Activated T-cell treated with anti-CD3 and anti-CD28 coated beads, Interleukin-2, amount 50 U/mL, for 4 hours (primary cell): ENCODE measurements around the gene PAX1. TPM values are rescaled to one million over a fixed set of nuclear protein-coding genes. Genes with fewer than 3 reads are reported as not detected.

Experiments
- ATAC-seq, 2 donors: fragments of 200-7000 bp; cut with Tn5 transposase; one replicate each; pipeline ENCODE4 v1.10.0; 2021
- DNase-seq: peaks from one replicate; pipeline ENCODE4 v3.0.0-alpha.2; 2020
- H3K27me3 Mint-ChIP-seq: one replicate; pipeline ENCODE4 v1.8.0; 2021; ENCODE audit warnings: low read depth, mixed read lengths
- H3K36me3 Mint-ChIP-seq: one replicate; pipeline ENCODE4 v1.8.0; 2022; ENCODE audit warnings: mixed read lengths; ENCODE audit not compliant: insufficient read depth
- H3K4me1 Mint-ChIP-seq: one replicate; pipeline ENCODE4 v1.8.0; 2021; ENCODE audit warnings: low read depth, mixed read lengths
- H3K4me3 Mint-ChIP-seq: one replicate; pipeline ENCODE4 v1.8.0; 2021; ENCODE audit warnings: mild to moderate bottlenecking, moderate library complexity, mixed read lengths
- H3K9me3 Mint-ChIP-seq: one replicate; pipeline ENCODE4 v1.8.0; 2021; ENCODE audit warnings: mixed read lengths
- total RNA-seq, 3 donors: library from RNA; stranded (reverse); gene quantifications; one replicate each; pipeline ENCODE4 v1.2.1, GENCODE V29; 2021

PAX1 gene
- total RNA-seq = not detected

DNA sequence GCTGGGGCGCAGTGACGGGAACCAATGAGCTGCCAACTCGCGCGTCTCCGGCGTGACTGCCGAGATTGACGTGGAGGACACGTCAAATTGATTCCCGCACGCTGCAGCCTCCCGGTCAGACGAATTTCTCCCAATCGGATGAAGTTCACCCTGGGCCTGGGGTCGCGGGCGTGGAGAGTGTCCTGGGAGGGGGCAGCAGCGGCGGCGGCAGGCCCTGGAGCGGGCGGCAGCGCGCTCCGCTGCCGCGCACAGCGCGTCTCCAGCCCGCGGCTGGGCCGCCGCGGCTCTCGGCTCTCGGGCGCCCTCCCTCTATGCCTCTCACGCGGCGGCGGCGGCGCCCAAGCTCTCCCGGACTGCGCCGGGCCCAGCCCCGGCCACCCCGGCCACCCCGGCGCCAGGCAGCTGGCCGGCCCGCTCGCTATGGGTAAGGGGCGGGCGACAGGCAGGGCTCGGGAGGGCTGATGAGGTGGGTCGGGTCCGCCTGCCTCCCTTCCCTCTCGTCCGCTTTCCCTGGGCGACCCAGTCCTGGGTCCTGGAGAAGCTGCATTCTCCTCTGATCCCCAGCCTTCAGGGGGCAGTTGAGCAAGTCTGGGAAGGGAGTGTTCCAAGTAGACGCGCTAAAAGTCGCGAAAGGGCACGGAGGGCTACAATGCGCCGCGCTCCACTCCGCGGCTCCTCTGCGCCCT is at the start of gene PAX1:
Gene PAX1 (plus strand): TSS at position 90 of the 686 bp plus-strand sequence. CDS start 49 bp downstream, at position 139.
- Mint-ChIP-seq H3K27me3 (peaks cover 85% of the 10 kb centered on the region), H3K36me3 (no peaks in the 10 kb centered on the region), H3K9me3 (no peaks in the 10 kb centered on the region), H3K4me3 (no peak within 1 kb of the TSS), H3K4me1 (no peaks in the 10 kb centered on the region)
- DNase-seq (no peak), ATAC-seq (no peak)

DNA sequence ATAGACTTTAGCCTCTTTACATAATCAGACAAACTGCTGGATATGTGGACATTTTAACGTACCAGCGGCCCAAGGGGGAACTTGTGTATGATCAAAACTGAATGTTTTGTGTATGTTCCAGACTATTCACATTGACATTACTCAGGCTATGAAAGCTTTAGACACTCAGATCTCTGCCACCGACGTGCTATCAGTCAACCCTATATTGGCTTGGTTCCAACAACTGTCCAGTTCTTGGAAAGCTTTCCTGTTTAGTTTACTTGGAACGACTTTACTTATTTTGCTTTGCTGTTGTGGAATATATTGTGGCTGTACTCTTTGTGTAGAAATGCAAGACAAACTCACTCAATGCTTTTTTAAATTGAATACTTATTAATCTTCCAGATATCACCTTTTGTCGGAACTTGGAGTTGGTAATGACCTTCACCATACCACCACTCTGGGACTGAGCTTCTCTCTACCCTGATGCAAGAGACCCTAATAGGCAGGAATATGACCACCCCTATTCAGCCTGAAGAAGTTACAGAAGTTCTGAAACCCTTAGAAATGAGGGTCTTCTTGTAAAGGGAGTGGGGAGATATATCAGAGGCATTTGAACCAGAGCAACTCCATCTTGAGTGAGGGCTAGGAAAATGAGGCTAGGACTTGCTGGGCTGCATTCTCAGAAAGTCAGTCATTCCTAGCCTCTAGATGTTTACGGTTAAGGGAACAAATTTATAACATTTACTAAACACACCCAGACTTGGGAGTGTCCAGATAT is 49.0 kb upstream of the PAX1 start:
- DNase-seq = no peak
- Mint-ChIP-seq H3K27me3 (peaks cover 7% of the 10 kb centered on the region), H3K4me3 (no peak overlapping the region), H3K4me1 (no peaks in the 10 kb centered on the region), H3K36me3 (no peaks in the 10 kb centered on the region), H3K9me3 (no peaks in the 10 kb centered on the region)
- no peak for ATAC-seq

- no peaks in the 10 kb centered on the region for H3K4me1 Mint-ChIP-seq
- H3K27me3 Mint-ChIP-seq = peaks cover under 1% of the 10 kb centered on the region
- DNase-seq (no peak), ATAC-seq (no peak)
- no peaks in the 10 kb centered on the region for H3K36me3 Mint-ChIP-seq
- no peaks in the 10 kb centered on the region for H3K9me3 Mint-ChIP-seq
- no peak overlapping the region for H3K4me3 Mint-ChIP-seq
These were observed 43.9 kb upstream of the PAX1 start for GRCh38 chr20:21661488-21662055.

DNA sequence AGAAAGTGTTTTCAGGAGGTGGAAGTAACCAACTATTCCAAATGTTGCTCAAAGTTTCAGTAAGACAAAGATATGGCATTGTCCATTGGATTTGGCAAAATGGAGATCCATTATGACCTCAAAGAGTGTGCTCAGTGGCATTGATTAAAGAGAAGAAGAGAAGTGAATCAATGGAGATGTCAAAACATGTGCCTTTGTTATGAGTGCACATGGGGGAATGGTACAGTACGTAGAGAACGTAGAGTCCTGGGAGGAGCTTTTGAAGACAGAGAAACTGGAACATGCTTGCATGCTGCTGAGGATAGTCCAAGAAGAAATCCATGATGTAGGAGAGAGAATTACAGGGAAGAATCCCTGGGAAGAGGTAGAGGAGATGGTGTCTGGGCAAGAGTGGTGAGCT is 42.0 kb upstream of the PAX1 start:
- DNase-seq (no peak), ATAC-seq (no peak)
- no peaks in the 10 kb centered on the region for H3K9me3 Mint-ChIP-seq
- H3K4me1 Mint-ChIP-seq = no peaks in the 10 kb centered on the region
- no peaks in the 10 kb centered on the region for H3K27me3 Mint-ChIP-seq
- H3K36me3 Mint-ChIP-seq = no peaks in the 10 kb centered on the region
- H3K4me3 Mint-ChIP-seq = no peak overlapping the region

DNA sequence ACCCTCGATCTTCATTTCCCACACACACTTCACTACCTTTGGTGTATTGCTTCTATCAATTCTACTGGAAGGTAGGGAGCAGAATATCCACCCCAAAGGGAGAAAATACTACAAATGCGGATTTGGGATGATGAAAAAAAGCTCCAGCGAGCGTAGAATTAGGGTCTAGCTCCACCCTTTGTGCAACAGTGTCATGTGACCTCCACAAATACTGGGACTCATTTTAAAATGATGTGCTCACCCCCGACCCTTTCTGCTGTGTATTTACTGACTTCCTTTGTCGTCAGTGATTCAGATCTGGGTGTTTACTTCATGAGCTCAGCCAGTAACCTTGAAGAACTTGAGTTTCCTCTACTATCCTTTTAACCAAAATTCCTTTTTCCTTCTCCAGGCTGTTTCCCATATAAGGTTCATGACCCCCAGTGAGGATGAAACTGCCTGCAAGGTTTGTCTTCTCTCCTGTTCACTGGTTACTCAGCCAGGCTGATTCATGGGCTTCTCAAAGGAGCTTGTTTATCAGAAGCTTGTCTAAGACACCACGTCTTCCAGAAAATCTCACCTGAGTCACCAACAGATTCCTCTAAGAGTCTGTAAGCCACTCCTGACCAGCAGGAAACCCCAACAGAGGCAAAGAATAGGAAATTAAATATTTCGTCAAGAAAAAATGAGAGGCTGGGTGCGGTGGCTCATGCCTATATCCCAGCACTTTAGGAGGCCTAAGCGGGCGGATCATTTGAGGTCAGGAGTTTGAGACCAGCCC is 39.6 kb upstream of the PAX1 start:
- ATAC-seq (no peak), DNase-seq (no peak)
- H3K4me3 Mint-ChIP-seq = no peak overlapping the region
- H3K9me3 Mint-ChIP-seq = no peaks in the 10 kb centered on the region
- H3K27me3 Mint-ChIP-seq = no peaks in the 10 kb centered on the region
- no peaks in the 10 kb centered on the region for H3K36me3 Mint-ChIP-seq
- no peaks in the 10 kb centered on the region for H3K4me1 Mint-ChIP-seq

DNA sequence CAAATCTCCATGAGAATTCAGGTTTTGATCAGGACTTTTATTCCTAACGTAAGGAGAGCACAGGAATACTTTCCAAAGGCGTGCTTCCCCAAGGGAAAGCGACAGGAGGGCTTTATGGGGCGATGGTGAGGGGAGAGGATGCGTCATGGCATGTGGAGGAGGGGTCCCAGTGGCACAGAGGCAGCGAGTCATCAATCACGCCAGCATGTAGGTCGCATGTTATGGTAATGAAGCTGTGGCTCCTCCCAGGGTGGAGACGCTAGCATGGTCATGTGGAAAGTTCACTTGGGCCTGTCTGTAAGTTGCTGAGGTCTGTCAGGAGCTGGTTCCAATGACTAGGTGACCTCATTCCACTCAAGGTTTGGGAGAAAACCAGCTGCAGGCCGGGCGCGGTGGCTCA is 35.3 kb upstream of the PAX1 start:
- H3K36me3 Mint-ChIP-seq = no peaks in the 10 kb centered on the region
- no peak for DNase-seq
- H3K4me1 Mint-ChIP-seq = no peaks in the 10 kb centered on the region
- peaks cover 3% of the 10 kb centered on the region for H3K27me3 Mint-ChIP-seq
- ATAC-seq = no peak
- H3K4me3 Mint-ChIP-seq = no peak overlapping the region
- H3K9me3 Mint-ChIP-seq = peaks cover 3% of the 10 kb centered on the region

DNA sequence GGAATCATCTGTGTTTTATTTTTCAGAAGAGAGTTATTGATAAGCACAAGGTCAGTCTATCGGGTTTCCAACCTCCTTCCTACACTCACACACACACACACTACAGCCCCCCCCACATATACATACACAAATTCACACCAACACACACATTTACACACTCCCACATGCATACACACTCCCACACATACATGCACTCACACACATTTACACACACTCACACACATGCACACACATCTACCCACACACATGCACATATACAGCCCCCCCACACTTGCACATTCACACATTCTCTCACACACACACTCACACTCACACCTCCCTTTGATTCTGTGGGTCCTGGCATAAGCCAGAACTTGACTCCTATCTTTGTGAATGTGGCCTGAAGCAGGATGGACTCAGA is 34.5 kb upstream of the PAX1 start:
- Mint-ChIP-seq H3K27me3 (peaks cover 3% of the 10 kb centered on the region), H3K36me3 (no peaks in the 10 kb centered on the region), H3K9me3 (peaks cover 3% of the 10 kb centered on the region), H3K4me3 (no peak overlapping the region), H3K4me1 (no peaks in the 10 kb centered on the region)
- DNase-seq (no peak), ATAC-seq (no peak)

- Mint-ChIP-seq H3K9me3 (peaks cover 3% of the 10 kb centered on the region), H3K36me3 (no peaks in the 10 kb centered on the region), H3K27me3 (no peaks in the 10 kb centered on the region), H3K4me3 (no peak overlapping the region), H3K4me1 (no peaks in the 10 kb centered on the region)
- ATAC-seq (no peak), DNase-seq (no peak)
These were observed 28.2 kb upstream of the PAX1 start for GRCh38 chr20:21677261-21677660.

GRCh38 chr20:21677781-21678180 is 27.7 kb upstream of the PAX1 start:
- Mint-ChIP-seq H3K27me3 (no peaks in the 10 kb centered on the region), H3K4me3 (no peak overlapping the region)
- ATAC-seq = no peak

DNA sequence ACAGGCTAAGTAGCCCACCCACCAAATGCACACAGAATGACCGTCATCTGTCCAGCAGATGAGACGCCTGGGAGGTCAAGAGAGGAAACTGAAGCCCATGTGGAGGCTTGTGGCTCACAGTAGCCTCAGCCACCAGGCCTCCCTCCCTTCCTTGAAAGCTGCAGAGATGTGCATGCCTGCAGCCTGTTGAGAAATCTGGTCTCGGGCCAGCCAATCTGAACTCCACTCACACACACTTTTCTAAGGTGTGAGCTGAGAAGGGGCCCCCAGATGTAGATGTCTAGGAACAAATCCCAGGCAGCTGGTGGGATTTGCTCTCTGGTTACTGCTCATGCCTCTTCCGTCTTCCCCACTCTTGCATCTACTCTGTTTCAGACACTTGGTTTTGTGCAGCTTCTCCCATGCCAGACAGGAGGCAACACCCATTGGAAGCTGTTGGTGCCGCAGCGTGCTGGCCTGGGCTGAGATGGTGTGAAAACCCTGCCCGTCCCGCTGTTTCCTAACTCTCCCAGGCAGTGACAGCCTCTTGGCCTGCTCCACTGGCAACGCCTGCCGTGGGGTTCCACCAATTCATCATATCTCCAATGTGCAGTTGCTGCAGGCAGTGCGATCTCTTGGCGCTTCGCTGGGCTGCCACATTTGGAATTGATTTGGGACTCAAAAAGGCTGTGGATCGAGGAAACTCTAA is 24.1 kb upstream of the PAX1 start:
- no peaks in the 10 kb centered on the region for H3K9me3 Mint-ChIP-seq
- H3K4me3 Mint-ChIP-seq = no peak overlapping the region
- no peaks in the 10 kb centered on the region for H3K27me3 Mint-ChIP-seq
- H3K36me3 Mint-ChIP-seq = no peaks in the 10 kb centered on the region
- DNase-seq = no peak
- H3K4me1 Mint-ChIP-seq = no peaks in the 10 kb centered on the region
- no peak for ATAC-seq

More at GRCh38 chr20:21677781-21678180, 27.7 kb upstream of the PAX1 start:
- Mint-ChIP-seq H3K4me1 (no peaks in the 10 kb centered on the region), H3K9me3 (peaks cover 3% of the 10 kb centered on the region), H3K36me3 (no peaks in the 10 kb centered on the region)
- no peak for DNase-seq

DNA sequence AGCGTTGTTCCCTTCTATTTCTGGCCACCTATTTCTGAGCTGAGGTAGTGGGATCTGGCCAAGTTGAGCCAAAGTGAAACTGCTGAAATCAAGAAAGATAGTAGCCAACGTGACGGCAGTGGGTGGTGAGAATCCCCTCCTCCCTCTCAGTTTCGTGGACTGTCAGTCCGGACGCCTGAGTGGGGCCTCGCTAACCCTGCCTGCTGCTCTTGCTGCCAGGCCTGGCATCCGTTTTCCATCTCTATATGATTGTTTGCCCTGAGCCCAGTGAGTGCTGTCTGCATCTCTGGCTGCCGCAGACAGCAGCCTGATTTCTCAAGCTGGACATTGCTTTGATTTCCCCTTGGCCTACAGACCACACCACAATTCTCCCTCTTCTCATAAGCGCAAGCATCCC is 23.5 kb upstream of the PAX1 start:
- no peaks in the 10 kb centered on the region for H3K27me3 Mint-ChIP-seq
- no peak overlapping the region for H3K4me3 Mint-ChIP-seq
- H3K36me3 Mint-ChIP-seq = no peaks in the 10 kb centered on the region
- no peak for ATAC-seq
- H3K9me3 Mint-ChIP-seq = no peaks in the 10 kb centered on the region
- no peak for DNase-seq
- H3K4me1 Mint-ChIP-seq = no peaks in the 10 kb centered on the region

- no peak for ATAC-seq
- no peaks in the 10 kb centered on the region for H3K27me3 Mint-ChIP-seq
- H3K36me3 Mint-ChIP-seq = no peaks in the 10 kb centered on the region
- no peak overlapping the region for H3K4me3 Mint-ChIP-seq
- no peaks in the 10 kb centered on the region for H3K4me1 Mint-ChIP-seq
- no peak for DNase-seq
- H3K9me3 Mint-ChIP-seq = no peaks in the 10 kb centered on the region
These were observed 22.9 kb upstream of the PAX1 start for GRCh38 chr20:21682521-21682954.

DNA sequence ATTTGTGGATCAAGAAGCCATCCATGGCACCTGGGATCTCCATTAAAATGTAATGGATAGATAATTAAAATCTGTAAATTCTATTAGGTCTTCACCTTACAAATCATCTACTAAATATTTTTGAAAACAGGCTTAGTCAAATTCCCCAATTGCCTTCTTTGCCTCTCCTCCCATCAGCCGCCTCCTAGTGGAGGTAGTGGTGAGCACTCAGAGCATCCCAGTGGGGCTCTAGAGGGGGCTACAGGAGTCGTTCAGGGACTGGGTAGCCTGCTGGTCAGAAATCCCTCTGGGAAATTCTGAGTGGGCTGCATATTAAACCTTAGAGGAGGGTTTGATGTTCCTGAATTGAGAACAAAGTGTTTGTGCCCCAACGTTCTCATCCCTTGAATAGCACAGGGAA is 20.8 kb upstream of the PAX1 start:
- Mint-ChIP-seq H3K9me3 (no peaks in the 10 kb centered on the region), H3K27me3 (no peaks in the 10 kb centered on the region), H3K4me1 (no peaks in the 10 kb centered on the region), H3K36me3 (no peaks in the 10 kb centered on the region), H3K4me3 (no peak overlapping the region)
- no peak for DNase-seq
- no peak for ATAC-seq

DNA sequence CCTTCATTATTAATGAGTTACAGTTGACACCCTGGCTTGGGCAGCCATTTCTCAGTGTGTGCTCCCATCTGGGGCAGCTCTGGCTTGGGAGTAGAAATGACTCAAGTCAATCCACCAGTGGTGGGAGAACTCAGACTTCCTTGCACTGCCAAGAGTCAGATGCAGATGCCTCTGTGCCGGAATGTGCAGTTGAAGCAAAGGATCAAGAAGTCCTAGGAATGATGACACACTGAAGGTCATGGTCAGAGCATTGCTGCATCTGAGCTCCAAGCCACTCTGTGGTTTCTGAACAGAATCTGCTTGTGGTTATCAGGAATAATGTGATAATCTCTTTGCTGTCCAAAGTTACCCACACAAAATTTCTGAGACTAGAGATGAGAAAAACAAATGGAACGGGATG is 19.5 kb upstream of the PAX1 start:
- DNase-seq (no peak), ATAC-seq (no peak)
- Mint-ChIP-seq H3K4me1 (no peaks in the 10 kb centered on the region), H3K4me3 (no peak overlapping the region), H3K36me3 (no peaks in the 10 kb centered on the region), H3K27me3 (no peaks in the 10 kb centered on the region), H3K9me3 (no peaks in the 10 kb centered on the region)
